HepG2 (cell line): Measurements from ENCODE around the gene BPIFB6. TPM values are rescaled to one million over a fixed set of nuclear protein-coding genes. Genes with fewer than 3 reads are reported as not detected.

Source experiments
- ARHGAP35 ChIP-seq: sonication (generic); formaldehyde crosslinking; IDR thresholded peaks from 2 replicates; pipeline ENCODE4 v1.9.0; 2022; ENCODE audit warnings: mild to moderate bottlenecking, inconsistent platforms, moderate library complexity, missing genetic modification reagents, borderline replicate concordance
- ARID4A ChIP-seq: sonication (generic); formaldehyde crosslinking; IDR thresholded peaks from 2 replicates; pipeline ENCODE4 v1.5.0; 2020; ENCODE audit warnings: mild to moderate bottlenecking, missing genetic modification reagents, borderline replicate concordance
- ATAD3A ChIP-seq: sonication (generic); formaldehyde crosslinking; IDR thresholded peaks from 2 replicates; pipeline ENCODE4 v1.4.0; 2020; ENCODE audit warnings: missing genetic modification reagents
- ELF3 ChIP-seq: IDR thresholded peaks from 2 replicates; pipeline ENCODE4 v1.6.1; 2016; ENCODE audit warnings: missing genetic modification reagents, missing compliant biosample characterization
- FOSL1 ChIP-seq: sonication (generic); formaldehyde crosslinking; IDR thresholded peaks from 2 replicates; pipeline ENCODE4 v1.9.0; 2021; ENCODE audit warnings: missing genetic modification reagents, borderline replicate concordance
- FOXA3 ChIP-seq: IDR thresholded peaks from 2 replicates; pipeline ENCODE4 v1.6.1; 2016; ENCODE audit warnings: missing genetic modification reagents, missing compliant biosample characterization
- GABPA ChIP-seq, 2 experiments: IDR thresholded peaks; 2 replicates each; pipeline ENCODE4 v1.6.1; 2011 to 2016; ENCODE audit warnings: low read depth in 2 of 2, low read length in 1 of 2, missing biosample characterization in 1 of 2, missing genetic modification characterization in 1 of 2
- LCORL ChIP-seq, 2 experiments: fragments of 450-650 bp in 1 of 2; sonication (generic) in 1 of 2; formaldehyde crosslinking in 1 of 2; IDR thresholded peaks; 2 replicates each; pipeline versions ENCODE4 v1.5.0 to v1.6.1; 2017 to 2020; ENCODE audit warnings: antibody characterized with exemption in 1 of 2, missing genetic modification reagents in 1 of 2
- NFIB ChIP-seq: sonication (generic); formaldehyde crosslinking; IDR thresholded peaks from 2 replicates; pipeline ENCODE4 v1.9.0; 2021; ENCODE audit warnings: missing genetic modification reagents, mild to moderate bottlenecking, borderline replicate concordance
- RBAK ChIP-seq: sonication (generic); formaldehyde crosslinking; IDR thresholded peaks from 2 replicates; pipeline ENCODE4 v1.5.1; 2020; ENCODE audit warnings: mild to moderate bottlenecking, missing genetic modification reagents
- RXRB ChIP-seq: IDR thresholded peaks from 2 replicates; pipeline ENCODE4 v1.6.1; 2016; ENCODE audit warnings: borderline replicate concordance, missing genetic modification reagents, missing compliant biosample characterization
- ZFP36 ChIP-seq: fragments of 150-350 bp; IDR thresholded peaks from 2 replicates; pipeline ENCODE4 v1.6.1; 2018; ENCODE audit warnings: borderline replicate concordance, low read length, low read depth; ENCODE audit not compliant: partially characterized antibody
- ZNF34 ChIP-seq: sonication (generic); formaldehyde crosslinking; IDR thresholded peaks from 2 replicates; pipeline ENCODE4 v1.4.0; 2020; ENCODE audit warnings: mild to moderate bottlenecking, missing genetic modification reagents, borderline replicate concordance
- ZNF501 ChIP-seq: sonication (generic); formaldehyde crosslinking; IDR thresholded peaks from 2 replicates; pipeline ENCODE4 v1.5.1; 2020; ENCODE audit warnings: mild to moderate bottlenecking, moderate library complexity, missing genetic modification reagents
- ZNF589 ChIP-seq: sonication (generic); formaldehyde crosslinking; conservative IDR thresholded peaks from 2 replicates; pipeline ENCODE4 v1.8.0; 2022; ENCODE audit warnings: mild to moderate bottlenecking, moderate library complexity, missing genetic modification reagents
- ZNF737 ChIP-seq: sonication (generic); formaldehyde crosslinking; IDR thresholded peaks from 2 replicates; pipeline ENCODE4 v1.5.0; 2020; ENCODE audit warnings: missing genetic modification reagents, mild to moderate bottlenecking, borderline replicate concordance
- polyA plus RNA-seq, 8 experiments: library from polyadenylated mRNA; depleted of rRNA in 3 of 8; stranded (reverse) in 7 of 8; unstranded in 1 of 8; fragments of >200 nt; fragmentation: Illumina TruSeq in 4 of 8; extraction: Trizol in 4 of 8; gene quantifications; 2 replicates each; pipeline versions ENCODE4 v1.2.1 to v1.2.3, GENCODE V29; 2011 to 2016; ENCODE audit warnings: low read depth in 4 of 8, missing spikeins in 1 of 8, mixed read lengths in 1 of 8; ENCODE audit not compliant: insufficient read depth in 1 of 8
- total RNA-seq, 5 experiments: library from RNA; depleted of rRNA; stranded (reverse); fragments of >200 nt; fragmentation: Illumina TruSeq; extraction: Trizol; gene quantifications; 2 replicates each; pipeline ENCODE4 v1.2.3, GENCODE V29; 2016; ENCODE audit warnings: low read depth in 1 of 5
- TF ChIP-seq, protein P1 (sequence below): sonication (generic); formaldehyde crosslinking; conservative IDR thresholded peaks from 2 replicates; pipeline ENCODE4 v1.8.0; 2022; ENCODE audit warnings: mild to moderate bottlenecking, moderate library complexity, missing genetic modification reagents
- TF ChIP-seq, protein P2 (sequence below): sonication (generic); formaldehyde crosslinking; conservative IDR thresholded peaks from 2 replicates; pipeline ENCODE4 v1.4.0; 2020; ENCODE audit warnings: missing genetic modification reagents
- TF ChIP-seq, protein P3 (sequence below): sonication (generic); formaldehyde crosslinking; IDR thresholded peaks from 2 replicates; pipeline ENCODE4 v1.4.0; 2020; ENCODE audit warnings: missing genetic modification reagents

Gene BPIFB6
- total and polyA plus RNA-seq, 2 of the 13 experiments (the other 11 are each of a cell fraction or from before 2014, with no cell fraction given) = 0.13 to 1.7 TPM

- TF ChIP-seq GABPA (IDR thresholded peaks at IDR 0.05; ENCODE audit: low read depth, low read length) (no peak), GABPA (CRISPR knock-in tag; IDR thresholded peaks at IDR 0.05; ENCODE audit: low read depth) (peak; percentile 44), FOSL1 (CRISPR knock-in tag) (no peak), ZFP36 (no peak), NFIB (CRISPR knock-in tag) (no peak), RBAK (CRISPR knock-in tag) (no peak), ELF3 (no peak), ATAD3A (CRISPR knock-in tag) (no peak), ZNF737 (CRISPR knock-in tag) (peak; percentile 44; the same call in 1 of the 2 replicates), ZNF501 (CRISPR knock-in tag) (0 out of 2 replicates have a peak, but pooled peaks have one; percentile 14), ZNF589 (CRISPR knock-in tag) (no peak; the same call in 1 of the 2 replicates), ARHGAP35 (CRISPR knock-in tag) (no peak), ZNF34 (CRISPR knock-in tag) (no peak), FOXA3 (CRISPR knock-in tag) (peak; percentile 52), RXRB (CRISPR knock-in tag) (no peak), ARID4A (CRISPR knock-in tag) (0 out of 2 replicates have a peak, but pooled peaks have one; percentile 4), LCORL (IDR thresholded peaks at IDR 0.05) (no peak), LCORL (CRISPR knock-in tag; IDR thresholded peaks at IDR 0.05) (peak; percentile 39; the same call in 1 of the 2 replicates)
- TF ChIP-seq, protein P1, sequence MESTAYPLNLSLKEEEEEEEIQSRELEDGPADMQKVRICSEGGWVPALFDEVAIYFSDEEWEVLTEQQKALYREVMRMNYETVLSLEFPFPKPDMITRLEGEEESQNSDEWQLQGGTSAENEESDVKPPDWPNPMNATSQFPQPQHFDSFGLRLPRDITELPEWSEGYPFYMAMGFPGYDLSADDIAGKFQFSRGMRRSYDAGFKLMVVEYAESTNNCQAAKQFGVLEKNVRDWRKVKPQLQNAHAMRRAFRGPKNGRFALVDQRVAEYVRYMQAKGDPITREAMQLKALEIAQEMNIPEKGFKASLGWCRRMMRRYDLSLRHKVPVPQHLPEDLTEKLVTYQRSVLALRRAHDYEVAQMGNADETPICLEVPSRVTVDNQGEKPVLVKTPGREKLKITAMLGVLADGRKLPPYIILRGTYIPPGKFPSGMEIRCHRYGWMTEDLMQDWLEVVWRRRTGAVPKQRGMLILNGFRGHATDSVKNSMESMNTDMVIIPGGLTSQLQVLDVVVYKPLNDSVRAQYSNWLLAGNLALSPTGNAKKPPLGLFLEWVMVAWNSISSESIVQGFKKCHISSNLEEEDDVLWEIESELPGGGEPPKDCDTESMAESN = no peak
- TF ChIP-seq, protein P2, sequence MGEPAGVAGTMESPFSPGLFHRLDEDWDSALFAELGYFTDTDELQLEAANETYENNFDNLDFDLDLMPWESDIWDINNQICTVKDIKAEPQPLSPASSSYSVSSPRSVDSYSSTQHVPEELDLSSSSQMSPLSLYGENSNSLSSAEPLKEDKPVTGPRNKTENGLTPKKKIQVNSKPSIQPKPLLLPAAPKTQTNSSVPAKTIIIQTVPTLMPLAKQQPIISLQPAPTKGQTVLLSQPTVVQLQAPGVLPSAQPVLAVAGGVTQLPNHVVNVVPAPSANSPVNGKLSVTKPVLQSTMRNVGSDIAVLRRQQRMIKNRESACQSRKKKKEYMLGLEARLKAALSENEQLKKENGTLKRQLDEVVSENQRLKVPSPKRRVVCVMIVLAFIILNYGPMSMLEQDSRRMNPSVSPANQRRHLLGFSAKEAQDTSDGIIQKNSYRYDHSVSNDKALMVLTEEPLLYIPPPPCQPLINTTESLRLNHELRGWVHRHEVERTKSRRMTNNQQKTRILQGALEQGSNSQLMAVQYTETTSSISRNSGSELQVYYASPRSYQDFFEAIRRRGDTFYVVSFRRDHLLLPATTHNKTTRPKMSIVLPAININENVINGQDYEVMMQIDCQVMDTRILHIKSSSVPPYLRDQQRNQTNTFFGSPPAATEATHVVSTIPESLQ = no peak
- TF ChIP-seq, protein P3, sequence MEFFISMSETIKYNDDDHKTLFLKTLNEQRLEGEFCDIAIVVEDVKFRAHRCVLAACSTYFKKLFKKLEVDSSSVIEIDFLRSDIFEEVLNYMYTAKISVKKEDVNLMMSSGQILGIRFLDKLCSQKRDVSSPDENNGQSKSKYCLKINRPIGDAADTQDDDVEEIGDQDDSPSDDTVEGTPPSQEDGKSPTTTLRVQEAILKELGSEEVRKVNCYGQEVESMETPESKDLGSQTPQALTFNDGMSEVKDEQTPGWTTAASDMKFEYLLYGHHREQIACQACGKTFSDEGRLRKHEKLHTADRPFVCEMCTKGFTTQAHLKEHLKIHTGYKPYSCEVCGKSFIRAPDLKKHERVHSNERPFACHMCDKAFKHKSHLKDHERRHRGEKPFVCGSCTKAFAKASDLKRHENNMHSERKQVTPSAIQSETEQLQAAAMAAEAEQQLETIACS = no peak
Measured at GRCh38 chr20:33026072-33026778, 5.2 kb upstream of the BPIFB6 start (continued).
